NT2/D1 (cell line): Measurements from ENCODE around the gene ITGBL1.

Experiments
- SUZ12 ChIP-seq: IDR thresholded peaks from 2 replicates; pipeline ENCODE4 v1.6.1; 2011; ENCODE audit not compliant: insufficient read length, insufficient read depth; ENCODE audit errors: extremely low read depth
- YY1 ChIP-seq: IDR thresholded peaks from 2 replicates; pipeline ENCODE4 v1.6.1; 2011; ENCODE audit not compliant: insufficient read length, insufficient read depth
- ZNF274 ChIP-seq: IDR thresholded peaks from 2 replicates; pipeline ENCODE4 v1.6.1; 2011; ENCODE audit warnings: mild to moderate bottlenecking, low read depth, low read length

- TF ChIP-seq YY1 (no peak), ZNF274 (no peak), SUZ12 (no peak)
These were observed 160.3 kb downstream of the ITGBL1 start for GRCh38 chr13:101612735-101613134.
